ENCODE data around the gene CUEDC1. TPM values are rescaled to one million over a fixed set of nuclear protein-coding genes. Genes with fewer than 3 reads are reported as not detected.

Gene CUEDC1
- total RNA-seq, 4 donors from 2014 or later, result 30.3 to 72.2 (median 51.2) TPM

DNA sequence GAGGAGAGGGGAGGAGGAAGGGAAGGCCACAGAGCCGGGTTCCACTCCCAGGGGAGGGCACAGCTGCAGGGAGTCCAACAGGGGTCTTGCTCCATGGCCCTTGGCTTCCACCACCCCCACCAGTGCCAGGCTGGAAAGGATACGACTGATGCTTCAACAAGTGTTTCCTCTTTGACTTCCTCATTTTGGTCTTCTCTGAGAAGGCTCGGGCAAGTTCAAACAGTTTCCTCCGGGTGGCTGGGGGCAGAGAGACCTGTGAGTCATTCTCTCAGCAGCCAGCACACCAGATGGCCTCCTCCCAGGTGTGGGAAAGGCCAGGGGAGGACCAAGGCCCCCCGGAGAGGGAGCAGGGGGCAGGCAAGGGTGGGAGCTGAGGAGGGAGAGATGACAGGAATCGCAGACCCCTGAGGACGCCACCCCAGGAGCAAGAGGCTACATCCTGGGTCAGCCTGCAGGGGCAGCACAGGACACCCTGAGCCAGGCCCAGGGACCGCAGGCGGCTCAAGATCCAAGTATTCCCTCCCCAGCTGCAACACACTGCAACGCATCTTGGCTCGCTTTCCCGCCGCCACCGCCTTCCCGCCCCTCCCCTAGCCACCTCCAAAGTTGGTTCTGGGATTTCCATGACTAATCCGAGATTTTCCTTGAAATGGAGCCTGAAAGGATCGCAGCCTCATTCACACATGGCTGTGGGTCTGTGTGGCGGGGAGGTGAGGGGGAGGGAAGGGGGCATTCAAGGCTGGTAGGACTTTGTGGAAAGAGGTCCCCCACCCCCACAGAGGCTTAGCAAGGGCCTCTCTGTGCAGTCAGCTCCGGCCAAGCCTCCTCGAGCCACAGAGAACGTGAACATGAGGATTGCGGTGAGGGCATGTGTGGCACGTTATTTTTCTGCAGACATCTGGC, 87.0 kb downstream of the CUEDC1 start:
- H3K27me3 ChIP-seq, result no peaks in the 10 kb centered on the region
- DNase-seq (ENCODE audit: extremely low spot score), result peak; percentile 96
- H3K9me3 ChIP-seq, result no peaks in the 10 kb centered on the region
- H3K36me3 ChIP-seq, result peaks cover 18 to 76% (median 70%) of the 10 kb centered on the region in 4 donors
- TF ChIP-seq EP300 (IDR thresholded peaks at IDR 0.05), result peak; percentile 44
- no peak for TF ChIP-seq POLR2A (IDR thresholded peaks at IDR 0.05; ENCODE audit: low read depth)
- peak; percentile 70 to 81 for TF ChIP-seq POLR2AphosphoS5 (IDR thresholded peaks at IDR 0.05)
- TF ChIP-seq, protein P1, sequence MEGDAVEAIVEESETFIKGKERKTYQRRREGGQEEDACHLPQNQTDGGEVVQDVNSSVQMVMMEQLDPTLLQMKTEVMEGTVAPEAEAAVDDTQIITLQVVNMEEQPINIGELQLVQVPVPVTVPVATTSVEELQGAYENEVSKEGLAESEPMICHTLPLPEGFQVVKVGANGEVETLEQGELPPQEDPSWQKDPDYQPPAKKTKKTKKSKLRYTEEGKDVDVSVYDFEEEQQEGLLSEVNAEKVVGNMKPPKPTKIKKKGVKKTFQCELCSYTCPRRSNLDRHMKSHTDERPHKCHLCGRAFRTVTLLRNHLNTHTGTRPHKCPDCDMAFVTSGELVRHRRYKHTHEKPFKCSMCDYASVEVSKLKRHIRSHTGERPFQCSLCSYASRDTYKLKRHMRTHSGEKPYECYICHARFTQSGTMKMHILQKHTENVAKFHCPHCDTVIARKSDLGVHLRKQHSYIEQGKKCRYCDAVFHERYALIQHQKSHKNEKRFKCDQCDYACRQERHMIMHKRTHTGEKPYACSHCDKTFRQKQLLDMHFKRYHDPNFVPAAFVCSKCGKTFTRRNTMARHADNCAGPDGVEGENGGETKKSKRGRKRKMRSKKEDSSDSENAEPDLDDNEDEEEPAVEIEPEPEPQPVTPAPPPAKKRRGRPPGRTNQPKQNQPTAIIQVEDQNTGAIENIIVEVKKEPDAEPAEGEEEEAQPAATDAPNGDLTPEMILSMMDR (IDR thresholded peaks at IDR 0.05), result peak; percentile 39 to 61 (median 52)
- peaks cover 44 to 73% (median 63%) of the 10 kb centered on the region in 4 donors for H3K4me1 ChIP-seq
- peak overlapping the region; percentile 88 to 95 (median 92) for H3K27ac ChIP-seq (replicated peaks in 1 of 4)
- 8% methylated on average over 18 of the region's 23 CpGs for WGBS
- H3K4me3 ChIP-seq, result peak overlapping the region in 2 of 4 donors; percentile 8 to 32
- intact Hi-C loops (cut with DNase I), result no loop called here

- TF ChIP-seq EP300 (IDR thresholded peaks at IDR 0.05), result no peak
- TF ChIP-seq POLR2A (IDR thresholded peaks at IDR 0.05; ENCODE audit: low read depth), result no peak
- TF ChIP-seq POLR2AphosphoS5 (IDR thresholded peaks at IDR 0.05), result no peak
- TF ChIP-seq, protein P1 (IDR thresholded peaks at IDR 0.05), result no peak
- Histone ChIP-seq H3K27me3 (no peaks in the 10 kb centered on the region), H3K27ac (replicated peaks in 1 of 4) (peak overlapping the region; percentile 88 to 95 (median 92)), H3K4me3 (no peak overlapping the region), H3K36me3 (peaks cover 13 to 65% (median 60%) of the 10 kb centered on the region in 4 donors), H3K4me1 (peaks cover 41 to 73% (median 63%) of the 10 kb centered on the region in 4 donors), H3K9me3 (no peaks in the 10 kb centered on the region)
- 91% methylated on average over 6 of the region's 10 CpGs for WGBS
- intact Hi-C loops (cut with DNase I), result no loop called here
- no peak for DNase-seq (ENCODE audit: extremely low spot score)
These were observed 88.1 kb downstream of the CUEDC1 start for GRCh38 chr17:57867126-57867525.

- intact Hi-C loops (cut with DNase I), result no loop called here
- H3K4me1 ChIP-seq, result peaks cover 41 to 73% (median 63%) of the 10 kb centered on the region in 4 donors
- H3K36me3 ChIP-seq, result peaks cover 10 to 61% (median 56%) of the 10 kb centered on the region in 4 donors
- H3K27me3 ChIP-seq, result no peaks in the 10 kb centered on the region
- no peaks in the 10 kb centered on the region for H3K9me3 ChIP-seq
- no peak for DNase-seq (ENCODE audit: extremely low spot score)
- TF ChIP-seq POLR2A (IDR thresholded peaks at IDR 0.05; ENCODE audit: low read depth) (no peak), POLR2AphosphoS5 (IDR thresholded peaks at IDR 0.05) (no peak), EP300 (IDR thresholded peaks at IDR 0.05) (no peak)
- TF ChIP-seq, protein P1 (IDR thresholded peaks at IDR 0.05), result no peak
- WGBS, result 88% methylated on average over 1 of the region's 5 CpGs
- peak overlapping the region; percentile 88 to 95 (median 92) for H3K27ac ChIP-seq (replicated peaks in 1 of 4)
- H3K4me3 ChIP-seq, result no peak overlapping the region
These were observed 88.5 kb downstream of the CUEDC1 start for GRCh38 chr17:57866723-57867122.

- H3K4me3 ChIP-seq, result no peak overlapping the region
- H3K27me3 ChIP-seq, result no peaks in the 10 kb centered on the region
- H3K4me1 ChIP-seq, result peaks cover 40 to 73% (median 63%) of the 10 kb centered on the region in 4 donors
- H3K9me3 ChIP-seq, result no peaks in the 10 kb centered on the region
- TF ChIP-seq POLR2A (IDR thresholded peaks at IDR 0.05; ENCODE audit: low read depth), result no peak
- TF ChIP-seq, protein P1 (IDR thresholded peaks at IDR 0.05), result no peak
- no peak for TF ChIP-seq POLR2AphosphoS5 (IDR thresholded peaks at IDR 0.05)
- TF ChIP-seq EP300 (IDR thresholded peaks at IDR 0.05), result no peak
- intact Hi-C loops (cut with DNase I), result no loop called here
- H3K27ac ChIP-seq (replicated peaks in 1 of 4), result peak overlapping the region; percentile 88 to 95 (median 92)
- 91% methylated on average over 8 of the region's 10 CpGs for WGBS
- H3K36me3 ChIP-seq, result peaks cover 10 to 57% (median 54%) of the 10 kb centered on the region in 4 donors
- no peak for DNase-seq (ENCODE audit: extremely low spot score)
These were observed 88.9 kb downstream of the CUEDC1 start for GRCh38 chr17:57866319-57866718.
